Activated effector memory CD4-positive, alpha-beta T cell treated with anti-CD3 and anti-CD28 coated beads, Interleukin-2, amount 50 U/mL, for 16 hours (primary cell): Measurements from ENCODE around the gene DOCK4.

Source experiments
- DNase-seq: peaks from one replicate; pipeline ENCODE4 v3.0.0-alpha.2; 2020

DOCK4 gene

DNA sequence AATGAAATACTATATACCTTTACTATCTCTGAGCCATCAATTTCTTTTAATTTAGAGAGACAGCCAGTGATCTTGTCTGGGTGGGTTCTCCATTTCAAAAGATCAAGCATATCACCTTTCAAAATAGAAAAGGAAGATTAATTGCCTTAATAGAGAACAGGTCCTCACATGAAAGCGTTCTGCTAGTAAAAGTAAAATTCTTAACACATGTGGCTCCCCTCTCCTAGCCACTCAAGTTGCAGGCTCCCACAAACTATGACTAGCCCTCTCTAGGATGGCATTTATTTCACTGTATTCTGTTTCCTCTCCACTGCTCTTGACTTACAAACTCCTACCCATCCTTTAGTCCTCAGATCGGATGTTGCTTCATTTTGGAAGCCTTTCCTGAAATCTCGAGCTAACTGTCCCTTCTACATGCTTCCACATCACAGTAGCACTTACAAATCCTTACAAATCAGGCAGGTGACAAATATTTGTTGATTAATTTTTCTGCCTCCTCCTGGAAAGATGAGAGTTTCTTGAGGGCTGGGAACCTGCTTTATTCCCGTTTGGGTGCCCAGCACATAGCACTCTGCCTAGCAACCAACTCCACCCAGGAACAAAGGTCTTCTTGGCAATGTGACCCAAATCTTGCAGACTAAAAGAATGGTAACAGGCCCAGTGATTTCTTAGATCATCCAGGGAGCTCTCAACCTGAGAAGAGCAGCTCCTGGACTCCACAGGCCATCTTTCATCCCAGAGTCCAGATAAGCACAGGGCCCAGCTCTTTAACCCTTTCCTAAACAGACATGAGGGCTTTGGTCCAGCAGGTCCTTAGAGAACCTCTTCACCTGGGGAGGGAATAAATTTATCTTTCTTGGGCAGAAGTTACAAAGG lies 333.5 kb downstream of the DOCK4 start:
- DNase-seq, result no peak

DNA sequence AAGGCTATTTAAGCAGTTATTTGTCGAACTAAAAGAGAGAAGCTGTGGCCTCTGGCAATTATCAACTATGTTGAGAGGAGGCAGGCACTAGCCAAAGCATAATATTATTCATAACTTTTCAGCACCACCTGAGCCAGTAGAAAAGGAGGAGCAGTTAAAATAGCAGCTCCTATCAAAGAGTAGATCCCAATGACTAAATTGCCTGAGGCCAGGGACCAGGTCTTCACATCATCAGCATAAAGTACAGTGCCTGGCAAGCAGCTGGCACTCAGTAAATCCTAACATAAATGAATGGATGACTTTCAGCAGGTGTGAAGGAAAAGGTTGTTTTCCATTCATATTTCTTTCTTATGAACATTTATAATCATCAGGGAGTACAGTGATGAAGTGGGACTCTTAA lies 334.9 kb downstream of the DOCK4 start:
- DNase-seq, result no peak

DNA sequence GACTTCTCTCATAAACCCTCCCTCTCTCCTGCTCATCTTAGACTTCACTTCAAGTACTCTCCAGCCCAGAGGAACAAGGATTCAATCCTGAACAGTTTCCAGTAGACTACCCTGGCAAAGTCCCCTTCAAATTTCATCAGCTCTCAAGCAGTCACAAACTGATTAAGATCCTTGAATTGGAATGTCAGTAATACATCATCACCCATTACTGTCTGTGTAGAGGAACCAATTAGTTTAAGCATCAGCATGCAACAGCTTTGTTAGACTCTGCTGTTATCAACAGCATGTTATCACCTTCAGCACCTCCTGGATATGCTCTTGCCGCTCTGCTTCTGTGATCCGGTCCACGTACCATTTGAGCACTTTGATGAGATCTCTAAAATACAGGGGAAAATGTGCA lies 336.9 kb downstream of the DOCK4 start:
- DNase-seq, result no peak

DNA sequence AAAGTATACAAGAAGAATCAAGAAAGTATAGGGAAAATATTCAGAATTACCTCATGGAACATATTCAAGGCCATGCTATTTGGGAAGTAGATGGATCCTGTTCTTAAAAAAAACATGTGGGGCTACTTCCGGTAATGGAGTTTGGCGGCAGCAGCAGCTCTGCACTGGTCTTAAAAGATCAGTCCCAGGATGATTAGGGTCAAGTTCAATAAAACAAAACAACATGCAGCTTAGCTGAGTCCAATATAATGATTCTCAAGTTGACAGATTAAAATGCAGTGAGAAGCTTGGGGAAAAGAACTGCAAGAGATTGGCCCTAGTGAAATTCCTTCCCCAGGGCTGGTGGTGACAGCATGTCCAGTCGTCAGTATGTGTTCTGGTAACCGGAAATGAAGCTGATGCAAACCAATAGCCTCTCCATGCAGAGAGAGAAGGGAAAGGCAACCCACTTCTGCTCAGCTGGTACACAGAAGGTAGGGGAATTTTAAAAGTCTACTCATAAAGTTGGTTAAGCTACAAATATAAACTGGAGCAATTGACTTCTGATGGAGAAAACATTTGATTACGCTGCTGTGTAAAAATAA lies 338.8 kb downstream of the DOCK4 start:
- no peak for DNase-seq

DNA sequence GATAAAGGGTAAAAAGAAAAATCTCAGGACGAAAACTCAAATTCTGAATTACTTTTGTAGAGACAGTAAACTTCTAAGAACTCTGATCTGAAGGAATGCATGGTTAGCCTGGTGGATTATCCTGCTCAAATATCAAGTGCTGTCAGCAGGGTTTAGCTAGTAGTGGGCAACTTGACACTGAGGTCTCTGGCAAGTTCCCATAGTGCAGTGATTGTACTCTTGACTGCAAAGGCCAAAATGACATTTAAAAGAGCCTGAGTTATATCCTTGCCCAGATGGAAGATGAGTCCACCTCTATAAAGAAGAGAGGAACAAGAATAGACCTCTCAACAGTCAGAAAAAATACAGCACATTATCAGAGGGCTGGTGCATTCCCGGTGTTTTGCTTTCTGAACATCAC lies 339.4 kb downstream of the DOCK4 start:
- DNase-seq, result no peak

DNA sequence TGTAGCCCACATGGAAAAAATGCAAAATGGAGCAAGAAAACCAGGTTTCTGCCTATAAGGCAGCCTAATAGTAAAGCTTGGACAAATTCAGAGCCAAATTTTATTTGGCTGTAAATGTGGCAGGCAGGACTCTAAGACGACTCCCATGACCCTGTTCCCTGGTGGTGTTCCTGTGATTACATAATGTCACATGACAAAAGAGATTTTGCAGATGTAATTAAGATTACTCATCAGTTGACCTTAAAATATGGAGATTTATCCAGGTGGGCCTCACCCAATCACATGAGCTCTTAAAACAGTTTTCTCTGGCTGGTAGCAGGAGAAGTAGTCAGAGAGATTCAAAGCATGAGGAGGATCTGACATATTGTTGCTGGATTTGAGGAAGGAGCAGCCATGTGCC lies 340.8 kb downstream of the DOCK4 start:
- DNase-seq, result no peak

DNA sequence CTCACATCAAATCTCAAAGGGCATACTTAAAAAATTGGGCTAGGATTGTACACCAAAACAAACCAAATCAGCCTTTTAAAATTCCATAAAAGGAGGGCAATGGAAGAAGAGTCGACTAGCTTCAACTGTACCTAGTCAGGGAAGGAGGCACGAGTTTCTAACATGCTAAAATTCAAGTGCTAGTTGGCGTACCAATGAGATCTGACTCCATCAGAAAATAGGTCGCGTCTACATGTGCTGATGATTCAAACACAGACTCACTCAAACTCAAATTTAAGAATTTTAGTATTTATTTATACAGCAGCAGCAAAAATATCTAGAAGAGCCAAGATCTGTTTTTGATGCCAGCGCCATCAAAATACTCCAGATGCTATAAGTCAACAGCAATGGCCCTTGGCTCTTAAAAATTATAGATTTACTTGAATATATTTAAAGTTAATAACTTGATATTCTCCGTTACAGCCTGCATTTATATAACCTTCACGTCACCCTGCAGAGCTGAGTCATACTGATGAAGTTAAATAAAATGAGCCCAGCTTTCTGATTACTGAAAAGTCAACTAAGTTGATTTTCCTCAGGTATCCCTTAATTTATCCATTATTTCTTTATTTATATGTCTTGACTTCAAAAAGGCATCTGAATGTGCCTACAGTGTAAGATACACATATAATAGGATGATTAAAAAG lies 341.8 kb downstream of the DOCK4 start:
- DNase-seq, result no peak

DNA sequence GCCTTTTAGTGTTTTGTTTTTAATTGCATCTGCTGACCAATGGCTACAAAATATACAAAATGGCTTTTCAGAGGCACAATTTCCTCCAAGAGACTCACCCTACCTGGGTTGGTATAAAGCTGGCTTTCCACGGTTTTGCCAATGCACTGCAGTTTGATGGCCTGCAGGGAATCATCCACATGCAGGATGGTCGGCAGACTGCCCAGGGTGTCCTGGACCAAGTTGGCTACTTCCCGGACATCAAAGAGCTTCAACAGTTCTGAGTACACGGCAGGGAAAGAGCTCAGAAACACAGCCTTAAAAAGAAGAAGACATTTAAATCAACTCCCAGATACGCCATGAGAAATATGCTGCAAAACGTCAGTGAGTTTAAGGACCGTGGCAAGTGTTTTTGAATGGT lies 342.9 kb downstream of the DOCK4 start:
- DNase-seq, result no peak

DNA sequence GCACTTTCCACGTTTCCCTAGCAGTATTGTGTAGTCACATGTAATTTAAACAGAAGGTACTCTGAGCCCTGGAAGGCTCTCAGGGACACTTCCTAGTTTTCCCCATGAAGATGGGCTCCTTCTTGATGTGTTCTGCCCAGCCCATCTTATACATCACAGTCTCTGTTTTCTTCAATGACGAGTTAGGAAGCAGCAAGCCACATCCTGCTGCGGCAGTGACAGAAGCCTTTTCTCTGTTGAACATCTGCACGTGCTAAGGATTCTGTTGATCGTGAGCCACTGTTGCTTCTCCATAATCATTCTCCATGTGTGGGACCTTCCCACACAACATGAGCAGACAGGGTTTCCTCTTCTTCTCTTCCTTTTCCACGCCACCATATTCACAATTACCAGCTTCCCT lies 346.0 kb downstream of the DOCK4 start:
- DNase-seq, result no peak

DNA sequence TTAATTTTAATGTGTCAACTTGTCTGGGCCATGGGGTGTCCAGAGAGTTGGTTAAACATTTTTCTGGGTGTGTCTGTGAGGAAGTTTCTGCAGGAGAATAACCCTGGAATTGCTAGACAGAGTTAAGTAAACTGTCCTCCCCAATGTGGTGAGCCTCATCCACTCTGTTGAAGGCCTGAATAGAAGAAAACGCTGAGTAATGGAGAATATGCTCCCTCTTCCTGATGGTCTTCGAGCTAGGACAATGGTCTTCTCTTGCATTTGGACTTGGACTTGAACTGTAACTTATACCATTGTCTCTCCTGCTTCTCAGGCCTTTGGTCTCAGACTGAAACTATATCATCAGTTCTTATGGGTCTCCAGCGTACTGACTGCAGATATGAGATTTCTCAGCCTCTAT lies 347.9 kb downstream of the DOCK4 start:
- DNase-seq, result no peak

DNA sequence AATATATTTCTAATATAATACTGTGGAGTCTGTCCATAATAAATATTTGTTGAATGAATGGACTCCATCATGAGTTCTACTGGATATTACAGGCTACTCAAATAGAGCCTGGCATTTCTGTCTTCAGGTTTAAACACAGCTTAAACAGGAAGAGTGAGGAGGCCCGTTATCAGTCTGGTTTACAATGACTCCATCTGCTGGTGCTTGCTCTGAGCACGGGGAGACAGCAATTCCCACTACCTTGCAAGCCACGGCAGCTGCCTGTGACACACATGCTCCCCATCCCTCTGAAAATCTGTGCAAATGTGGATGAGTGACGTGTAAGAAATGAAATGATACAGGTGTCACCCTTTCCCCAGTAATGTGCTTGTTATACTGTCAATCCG lies 350.4 kb downstream of the DOCK4 start:
- no peak for DNase-seq

DNA sequence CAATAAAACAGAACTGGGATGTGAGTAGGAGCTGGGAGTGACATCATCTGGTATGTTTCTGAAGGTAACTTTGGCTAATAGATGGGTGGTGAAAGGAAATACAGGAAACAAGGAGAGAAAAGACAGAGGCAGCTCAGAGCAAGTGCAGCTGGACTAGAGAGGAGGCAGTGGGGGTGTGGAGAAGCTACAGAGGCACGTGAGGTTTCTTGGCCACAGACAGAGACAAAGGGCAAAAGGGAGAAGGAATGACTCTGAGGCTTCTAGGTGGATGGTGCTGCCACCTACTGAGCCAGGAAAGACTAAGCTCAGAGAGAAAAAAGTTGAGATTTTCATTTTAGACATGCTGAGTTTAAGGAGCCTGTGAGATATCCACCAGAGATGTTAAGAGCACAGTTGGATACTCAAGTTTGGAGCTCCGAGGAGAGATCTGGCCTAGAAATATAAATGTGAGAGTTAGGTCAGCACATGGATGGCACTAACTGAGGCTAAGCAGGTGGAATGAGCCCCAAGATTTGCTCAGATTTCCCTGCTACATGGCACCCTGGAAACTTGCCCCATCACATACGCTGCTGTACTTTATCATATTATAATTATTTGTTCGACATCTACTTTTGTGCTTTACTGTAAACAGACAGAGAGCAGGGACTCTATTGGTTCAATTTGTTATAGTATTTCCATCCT lies 350.9 kb downstream of the DOCK4 start:
- no peak for DNase-seq

DNA sequence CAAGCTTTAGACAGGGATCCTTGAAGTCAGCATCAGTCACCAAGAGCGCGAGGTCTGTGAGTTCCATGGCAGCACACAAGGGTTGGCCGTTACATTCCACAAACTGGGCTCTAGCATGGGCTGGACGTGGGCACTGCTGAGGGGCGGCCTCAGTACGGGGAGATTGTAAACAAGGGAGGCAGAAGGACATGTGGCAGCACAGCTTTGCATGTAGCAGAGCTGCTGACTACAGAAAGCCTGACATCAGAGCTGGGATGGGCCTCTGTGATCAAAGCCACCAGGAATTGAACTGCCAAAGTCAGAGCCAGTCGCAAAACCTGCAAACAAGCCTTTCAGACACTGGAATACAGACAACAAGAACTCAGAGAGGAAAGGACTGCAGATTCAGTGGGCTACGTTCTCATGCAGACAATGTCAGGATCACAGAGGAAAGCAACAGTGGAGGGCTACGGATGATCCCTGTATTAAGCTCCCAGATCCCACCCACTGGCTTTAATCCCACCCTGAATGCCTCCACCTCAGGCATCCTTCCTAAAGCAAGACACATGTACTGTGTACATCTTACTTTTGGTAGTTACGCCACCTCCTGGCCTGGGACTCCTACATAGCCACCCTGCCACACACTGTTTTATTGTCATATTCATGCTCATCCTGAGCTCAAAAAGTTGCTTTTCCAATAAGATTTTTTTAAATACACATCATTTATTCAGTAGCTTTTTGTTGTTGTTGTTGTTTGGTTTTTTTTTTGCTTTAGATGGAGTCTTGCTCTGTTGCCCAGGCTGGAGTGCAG lies 352.8 kb downstream of the DOCK4 start:
- no peak for DNase-seq

DNA sequence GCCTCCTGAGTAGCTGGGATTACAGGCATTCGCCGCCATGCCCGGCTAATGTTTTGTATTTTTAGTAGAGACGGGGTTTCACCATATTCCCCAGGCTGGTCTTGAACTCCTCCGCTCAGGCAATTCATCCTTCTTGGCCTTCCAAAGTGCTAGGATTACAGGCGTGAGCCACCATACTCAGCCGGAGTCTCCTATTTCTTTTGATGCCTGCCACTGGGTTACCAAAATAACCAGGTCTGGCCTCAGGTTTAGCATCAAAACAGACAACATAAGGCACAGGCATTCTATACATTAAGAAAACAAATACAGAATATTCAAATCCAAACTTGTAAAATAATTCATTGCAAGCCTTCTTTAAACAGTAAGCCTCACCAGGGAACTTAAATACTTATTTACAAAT lies 354.1 kb downstream of the DOCK4 start:
- no peak for DNase-seq

DNA sequence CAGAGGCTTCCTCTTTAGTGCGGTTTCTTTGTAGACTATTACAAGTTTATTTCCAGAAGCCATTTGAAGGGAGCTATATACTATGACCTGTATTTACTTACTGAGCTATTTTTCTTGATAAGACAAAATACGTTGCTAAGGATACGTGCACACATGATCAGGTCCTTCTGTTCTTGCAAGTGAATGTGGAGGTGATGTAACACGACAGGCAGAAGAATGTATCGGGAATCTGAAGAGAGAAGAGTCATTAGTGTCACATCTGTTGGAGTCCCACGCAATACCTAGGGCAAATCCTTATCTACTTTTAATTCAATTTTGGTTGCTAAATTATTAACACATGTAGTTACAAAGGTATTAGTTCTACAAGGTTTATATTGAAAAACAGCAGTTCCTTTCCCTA lies 359.3 kb downstream of the DOCK4 start:
- DNase-seq, result no peak

DNA sequence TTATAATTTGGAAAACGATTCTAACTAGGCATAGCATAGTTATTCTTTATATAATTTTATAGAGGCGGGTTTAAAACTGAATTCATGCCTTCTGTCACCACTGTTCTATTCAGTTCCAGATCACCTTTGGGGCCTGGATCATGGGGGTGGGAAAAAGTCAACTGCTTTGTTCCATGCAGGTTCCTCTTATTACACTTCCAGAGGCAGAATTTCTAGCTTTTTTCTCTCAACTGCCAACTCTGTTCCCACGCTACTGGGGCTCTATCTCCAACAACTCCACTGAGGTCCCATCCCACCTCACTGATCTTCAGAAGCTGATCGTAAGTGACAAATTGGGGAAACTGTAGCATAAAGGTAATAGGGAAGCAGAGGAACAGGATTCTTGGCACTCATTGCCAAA lies 360.3 kb downstream of the DOCK4 start:
- DNase-seq, result no peak

DNA sequence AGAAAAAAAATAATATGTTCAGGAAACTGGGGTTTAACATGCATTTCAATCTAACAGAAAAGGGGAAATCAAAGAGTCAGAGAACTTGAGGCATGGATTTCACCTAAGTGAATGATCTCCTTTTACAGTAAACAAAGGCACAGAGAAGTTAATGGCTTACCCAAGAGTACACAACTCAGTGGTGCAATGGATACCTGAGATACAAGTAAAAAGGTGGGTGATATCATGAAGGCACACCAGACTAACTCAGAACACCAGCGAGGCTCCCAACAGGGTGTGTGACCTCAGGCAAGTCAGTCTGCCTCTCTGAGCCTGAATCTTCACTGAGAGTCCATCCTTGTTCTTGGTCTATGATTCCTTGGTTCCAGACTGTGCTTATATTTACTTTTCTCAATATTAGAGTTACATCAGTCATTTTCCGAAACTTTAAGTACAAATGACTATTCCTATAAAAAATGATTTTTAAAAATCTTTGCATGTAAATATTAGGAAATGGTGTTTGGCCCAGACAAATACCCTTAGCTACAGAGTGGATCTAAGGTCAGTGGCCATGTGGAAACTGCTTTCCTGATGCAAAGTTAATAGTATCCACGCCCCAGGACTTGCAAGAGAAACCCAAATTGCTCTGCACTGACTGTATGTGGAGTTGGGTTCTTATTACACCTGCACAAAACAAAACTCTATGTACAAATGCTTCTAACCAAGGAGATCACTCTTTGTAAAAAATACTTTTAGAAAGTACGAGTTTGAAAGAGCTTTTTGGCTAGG lies 361.1 kb downstream of the DOCK4 start:
- DNase-seq, result no peak

DNA sequence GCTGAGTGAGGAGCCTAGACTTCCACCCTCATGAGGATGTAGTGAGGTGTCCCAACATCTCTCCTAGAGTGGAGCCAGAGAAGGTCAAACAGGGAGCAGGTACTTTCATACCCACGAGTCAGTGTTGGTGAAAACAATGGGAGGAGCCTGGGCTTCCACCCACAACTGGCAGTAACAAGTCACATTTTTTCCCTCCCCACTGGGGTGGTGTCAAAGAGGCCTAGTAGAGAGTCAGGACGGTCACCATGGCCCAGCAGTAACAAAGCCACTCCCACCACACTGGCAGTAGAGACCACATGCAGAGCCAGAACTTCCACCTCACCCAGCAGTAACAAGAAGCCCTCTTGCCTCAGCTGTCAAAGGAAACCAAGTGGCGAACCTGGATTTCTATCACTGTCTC lies 363.7 kb downstream of the DOCK4 start:
- no peak for DNase-seq

DNA sequence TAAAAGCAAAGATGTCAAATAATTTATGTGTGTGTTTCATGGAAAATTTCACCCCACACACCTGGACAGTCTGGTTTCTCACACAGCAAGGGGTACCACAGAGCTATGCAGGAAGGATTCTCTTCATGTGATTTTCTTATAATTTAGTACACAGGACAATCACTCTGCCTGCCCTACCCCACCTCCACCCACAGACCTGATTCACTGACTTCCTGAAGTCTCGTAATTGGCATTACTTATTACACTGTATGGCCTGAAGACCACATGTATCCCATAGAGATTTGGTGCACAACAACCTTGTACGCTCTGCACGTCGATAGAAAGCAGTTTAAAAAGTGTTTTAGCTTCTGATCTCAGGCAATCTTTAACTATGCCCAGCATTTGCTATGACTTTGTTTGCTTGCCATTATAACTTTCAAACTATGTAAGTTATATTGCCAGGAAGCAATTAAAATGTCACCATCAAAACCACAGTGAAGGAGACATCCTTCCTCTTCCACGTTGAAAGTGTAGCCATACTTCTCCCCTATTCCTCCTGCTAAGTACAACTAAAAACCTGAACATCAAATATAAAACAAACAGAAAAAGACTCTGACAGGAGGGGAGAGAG lies 364.5 kb downstream of the DOCK4 start:
- DNase-seq, result no peak

DNA sequence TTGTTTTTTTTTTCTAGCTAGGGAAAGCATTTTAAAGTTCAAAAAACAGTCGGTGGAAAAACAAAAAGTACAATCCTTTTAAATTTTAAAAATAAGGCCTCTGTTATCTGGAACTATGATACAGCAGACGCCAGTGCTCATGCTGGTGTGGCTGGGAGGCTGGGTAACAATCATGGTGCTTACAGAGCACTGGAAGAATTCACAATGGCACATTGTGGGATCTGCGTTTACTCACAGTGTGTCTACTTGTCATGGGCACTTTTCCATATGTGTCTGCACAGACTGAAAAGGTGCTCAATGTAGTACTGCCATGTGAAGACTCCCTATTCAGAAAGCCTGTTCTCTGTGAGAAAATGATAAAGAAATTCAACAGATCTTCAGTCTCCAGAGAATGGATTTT lies 365.7 kb downstream of the DOCK4 start:
- DNase-seq, result no peak

DNA sequence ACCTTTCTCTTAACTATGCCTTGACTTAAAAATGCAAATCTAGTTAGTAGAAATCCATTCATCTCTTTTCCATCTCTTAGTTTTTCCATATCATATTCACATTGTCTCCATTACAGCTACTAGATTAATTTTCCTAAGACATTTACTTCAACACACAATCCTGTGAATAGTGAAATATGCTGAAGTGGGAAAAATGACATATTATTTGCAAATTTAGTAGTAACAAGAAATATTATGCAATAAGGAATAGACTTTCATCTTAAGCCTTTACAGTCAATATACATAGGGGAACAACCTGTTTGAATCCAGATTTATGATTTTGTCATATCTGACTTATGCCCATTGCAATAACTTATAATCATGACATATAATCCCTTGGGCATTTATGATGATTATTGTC lies 366.9 kb downstream of the DOCK4 start:
- DNase-seq, result no peak

DNA sequence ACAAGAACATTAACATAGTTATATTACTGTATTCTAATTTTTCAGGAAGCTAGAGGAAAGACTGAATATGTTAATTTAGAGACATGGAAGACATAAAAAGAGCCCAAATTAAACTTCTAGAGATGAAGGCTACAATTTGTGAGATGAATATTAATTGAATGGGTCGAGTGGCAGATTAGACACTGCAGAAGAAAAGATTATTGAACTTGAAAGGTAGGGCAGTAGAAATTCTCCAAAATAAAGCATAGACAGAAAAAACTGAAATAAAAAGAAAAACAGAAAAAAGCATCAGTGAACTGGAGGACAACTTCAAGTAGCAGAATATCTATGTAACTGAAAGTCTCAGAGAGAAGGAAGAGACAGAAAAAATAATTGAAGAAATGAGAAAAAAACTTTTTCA lies 369.6 kb downstream of the DOCK4 start:
- DNase-seq, result no peak
